IMR-90 (cell line): ENCODE data around the gene KRT86. TPM values are rescaled to one million over a fixed set of nuclear protein-coding genes. Genes with fewer than 3 reads are reported as not detected.

Source experiments
- ATAC-seq: fragments of 200-7000 bp; cut with Tn5 transposase; 2 replicates; pipeline ENCODE4 v1.9.1; 2020; ENCODE audit warnings: low read depth, mild to moderate bottlenecking, moderate library complexity
- BruUV-seq: library from RNA; stranded (reverse); fragments of 400-500 nt; replicated peaks from 2 replicates; lab custom pipeline; 2021; lab: Mats Ljungman, UMichigan
- CTCF ChIA-PET: fragments of 300-600 bp; formaldehyde crosslinking; extraction: SDS; loops from one replicate; lab custom pipeline; 2021; ENCODE audit warnings: antibody characterized with exemption; lab: Yijun Ruan, JAX
- POLR2A ChIA-PET: fragments of 300-600 bp; sonication (Branson Sonifier 250); formaldehyde crosslinking; loops from one replicate; lab custom pipeline; 2022; ENCODE audit warnings: antibody characterized with exemption; ENCODE audit not compliant: unreplicated experiment; lab: Charles Lee
- DNase-seq: peaks from one replicate; pipeline ENCODE4 v3.0.0; 2013
- H2AFZ ChIP-seq: replicated peaks from 2 replicates; pipeline ENCODE3; 2013; ENCODE audit warnings: low read length, mild to moderate bottlenecking; ENCODE audit not compliant: poor library complexity
- H2AK5ac ChIP-seq: 2 replicates; pipeline ENCODE4 v1.6.1; 2013; ENCODE audit warnings: low read depth, low read length, inconsistent platforms
- H2AK9ac ChIP-seq: replicated peaks from 2 replicates; pipeline ENCODE3; 2013; ENCODE audit warnings: mild to moderate bottlenecking, low read depth, low read length, moderate library complexity; ENCODE audit not compliant: poor library complexity
- H2BK120ac ChIP-seq: 2 replicates; pipeline ENCODE4 v1.6.1; 2013; ENCODE audit warnings: low read depth, low read length, inconsistent platforms
- H2BK15ac ChIP-seq: 3 replicates; pipeline ENCODE4 v1.6.1; 2013; ENCODE audit warnings: low read depth, low read length, inconsistent platforms
- H2BK20ac ChIP-seq: 2 replicates; pipeline ENCODE4 v1.6.1; 2013; ENCODE audit warnings: low read depth, mild to moderate bottlenecking, inconsistent platforms, low read length, moderate library complexity
- H2BK5ac ChIP-seq: 2 replicates; pipeline ENCODE4 v1.6.1; 2013; ENCODE audit warnings: mild to moderate bottlenecking, low read depth, low read length, inconsistent platforms; ENCODE audit not compliant: poor library complexity, severe bottlenecking
- H3K14ac ChIP-seq: replicated peaks from 2 replicates; pipeline ENCODE4 v1.6.1; 2013; ENCODE audit warnings: low read depth, low read length, inconsistent platforms
- H3K18ac ChIP-seq: 2 replicates; pipeline ENCODE4 v1.6.1; 2013; ENCODE audit warnings: low read depth, low read length, control low read depth
- H3K23ac ChIP-seq: 2 replicates; pipeline ENCODE4 v1.6.1; 2013; ENCODE audit warnings: low read depth, low read length, inconsistent platforms
- H3K27ac ChIP-seq: 2 replicates; pipeline ENCODE4 v1.5.1; 2013; ENCODE audit warnings: mild to moderate bottlenecking, control low read depth, low read length; ENCODE audit not compliant: insufficient read depth
- H3K27me3 ChIP-seq: 2 replicates; pipeline ENCODE4 v1.6.1; 2013; ENCODE audit warnings: low read length; ENCODE audit not compliant: control insufficient read depth, insufficient read depth
- H3K36me3 ChIP-seq: 2 replicates; pipeline ENCODE4 v1.6.1; 2013; ENCODE audit warnings: low read length, mixed read lengths; ENCODE audit not compliant: control insufficient read depth, insufficient read depth
- H3K4ac ChIP-seq: 2 replicates; pipeline ENCODE4 v1.6.1; 2013; ENCODE audit warnings: low read depth, low read length, inconsistent platforms
- H3K4me1 ChIP-seq: 2 replicates; pipeline ENCODE4 v1.6.1; 2013; ENCODE audit warnings: low read length, mixed read lengths; ENCODE audit not compliant: control insufficient read depth, insufficient read depth
- H3K4me2 ChIP-seq: 2 replicates; pipeline ENCODE4 v1.6.1; 2013; ENCODE audit warnings: low read depth, mild to moderate bottlenecking, control low read depth, low read length, moderate library complexity
- H3K4me3 ChIP-seq: 2 replicates; pipeline ENCODE4 v1.5.1; 2013; ENCODE audit warnings: low read depth, mild to moderate bottlenecking, control low read depth, low read length, moderate library complexity; ENCODE audit not compliant: insufficient read depth
- H3K56ac ChIP-seq: 2 replicates; pipeline ENCODE4 v1.6.1; 2013; ENCODE audit warnings: low read length, inconsistent platforms; ENCODE audit not compliant: insufficient read depth; ENCODE audit errors: extremely low read depth
- H3K79me1 ChIP-seq, 2 experiments: 2 replicates each; pipeline ENCODE4 v1.6.1; 2013; ENCODE audit warnings: low read length in 2 of 2, inconsistent platforms in 1 of 2, low read depth in 1 of 2
- H3K9ac ChIP-seq: 2 replicates; pipeline ENCODE4 v1.6.1; 2013; ENCODE audit warnings: low read depth, low read length, control low read depth
- H3K9me1 ChIP-seq: 2 replicates; pipeline ENCODE4 v1.6.1; 2013; ENCODE audit warnings: low read length, inconsistent platforms; ENCODE audit not compliant: insufficient read depth
- H3K9me3 ChIP-seq: 2 replicates; pipeline ENCODE4 v1.6.1; 2013; ENCODE audit warnings: low read length; ENCODE audit not compliant: control insufficient read depth, insufficient read depth
- H4K20me1 ChIP-seq: 2 replicates; pipeline ENCODE4 v1.6.1; 2013; ENCODE audit warnings: low read length, inconsistent platforms; ENCODE audit not compliant: insufficient read depth
- H4K5ac ChIP-seq: 2 replicates; pipeline ENCODE4 v1.6.1; 2013; ENCODE audit warnings: mild to moderate bottlenecking, low read depth, low read length, control low read depth
- H4K8ac ChIP-seq, 2 experiments: 2 replicates each; pipeline ENCODE4 v1.6.1; 2013; ENCODE audit warnings: low read depth in 2 of 2, low read length in 2 of 2, control low read depth in 1 of 2, inconsistent platforms in 1 of 2
- H4K91ac ChIP-seq: 2 replicates; pipeline ENCODE4 v1.6.1; 2013; ENCODE audit warnings: low read depth, low read length, inconsistent platforms; ENCODE audit not compliant: insufficient read depth
- BHLHE40 ChIP-seq: fragments of 150-350 bp; IDR thresholded peaks from 2 replicates; pipeline ENCODE4 v1.6.1; 2016; ENCODE audit warnings: mild to moderate bottlenecking, low read depth, low read length
- CTCF ChIP-seq: conservative IDR thresholded peaks from 2 replicates; pipeline ENCODE4 v1.5.1; 2012; ENCODE audit warnings: mild to moderate bottlenecking, low read depth, low read length, improper control_type of control experiment
- FOS ChIP-seq: fragments of 150-350 bp; IDR thresholded peaks from 2 replicates; pipeline ENCODE4 v1.6.1; 2016; ENCODE audit warnings: low read depth, low read length
- MAZ ChIP-seq: IDR thresholded peaks from 2 replicates; pipeline ENCODE4 v1.6.1; 2012; ENCODE audit warnings: low read depth, mild to moderate bottlenecking, low read length, improper control_type of control experiment, moderate library complexity, borderline replicate concordance
- MXI1 ChIP-seq: IDR thresholded peaks from 2 replicates; pipeline ENCODE4 v1.6.1; 2012; ENCODE audit warnings: low read depth, mild to moderate bottlenecking, low read length, moderate library complexity, borderline replicate concordance
- SMC3 ChIP-seq: fragments of 150-350 bp; IDR thresholded peaks from 2 replicates; pipeline ENCODE4 v1.6.1; 2016; ENCODE audit warnings: low read depth, mild to moderate bottlenecking, antibody characterized with exemption, low read length, moderate library complexity
- USF2 ChIP-seq: fragments of 150-350 bp; IDR thresholded peaks from 2 replicates; pipeline ENCODE4 v1.6.1; 2017; ENCODE audit warnings: mild to moderate bottlenecking, antibody characterized with exemption, low read length, low read depth
- WGBS, 2 experiments: methylation state at CpG; one replicate each; pipeline versions ENCODE4 v1.1.5 to v1.1.7; 2013; ENCODE audit warnings: missing lambda C conversion rate in 2 of 2; ENCODE audit not compliant: insufficient read length in 1 of 2; ENCODE audit errors: extremely low coverage in 2 of 2; 5-methylcytosine and 5-hydroxymethylcytosine counted together
- dilution Hi-C: fragments of 300-500 bp; cut with HindIII; formaldehyde crosslinking; loops from one replicate; pipeline ENCODE4 v1.14.3; 2018; ENCODE audit warnings: low sequenced_read_pairs; ENCODE audit not compliant: unreplicated experiment
- in situ Hi-C: fragments of 300-500 bp; cut with MboI; formaldehyde crosslinking; loops from 3 replicates; pipeline ENCODE4 v1.14.3; 2019; ENCODE audit warnings: low sequenced_read_pairs, inconsistent platforms, mixed read lengths
- intact Hi-C: fragments of 100-400 bp; cut with micrococcal nuclease; formaldehyde crosslinking; loops from 2 replicates; pipeline ENCODE4 v1.10.0; 2022
- polyA plus RNA-seq, 3 experiments: library from polyadenylated mRNA; depleted of rRNA; stranded (reverse); fragments of >200 nt; gene quantifications; 2 replicates each; pipeline ENCODE4 v1.2.3, GENCODE V29; 2012; ENCODE audit warnings: low replicate concordance in 1 of 3
- total RNA-seq: library from RNA; depleted of rRNA; stranded (reverse); fragments of >200 nt; gene quantifications from 2 replicates; pipeline ENCODE4 v1.2.3, GENCODE V29; 2012

Gene KRT86
- total and polyA plus RNA-seq, 2 of the 4 experiments (the other 2 are of a cell fraction) = not detected

- Histone ChIP-seq H2BK120ac (no peak overlapping the region; the same call in 1 of the 2 replicates), H3K14ac (no peak overlapping the region), H3K4me3 (no peak overlapping the region), H4K5ac (no peak overlapping the region), H3K9me1 (peaks cover 7% of the 10 kb centered on the region; the same call in 1 of the 2 replicates), H3K56ac (no peak overlapping the region), H4K8ac (no peak overlapping the region), H4K20me1 (no peaks in the 10 kb centered on the region), H3K9me3 (no peaks in the 10 kb centered on the region), H3K27me3 (peaks cover 5% of the 10 kb centered on the region), H2BK5ac (no peak overlapping the region), H3K4me1 (peaks cover 12% of the 10 kb centered on the region), H2AK5ac (no peak overlapping the region), H4K91ac (no peak overlapping the region), H2BK20ac (no peak overlapping the region), H3K27ac (no peak overlapping the region), H3K4ac (peak overlapping the region; percentile 19; the same call in 1 of the 2 replicates), H2AFZ (no peak overlapping the region), H3K36me3 (no peaks in the 10 kb centered on the region), H2BK15ac (no peak overlapping the region), H3K4me2 (no peak overlapping the region), H3K18ac (no peak overlapping the region), H3K23ac (no peak overlapping the region), H3K79me1 (no peaks in the 10 kb centered on the region), H3K9ac (no peak overlapping the region), H2AK9ac (peak overlapping the region; percentile 13)
- BruUV-seq = no TSS peak
- intact Hi-C loops (no loop called here), in situ Hi-C loops (no loop called here), dilution Hi-C loops (no loop called here)
- DNase-seq (no peak), ATAC-seq (no peak)
- ChIA-PET POLR2A (no interaction called here), CTCF (no interaction called here)
- no peak for TF ChIP-seq SMC3
- no peak for TF ChIP-seq USF2
- TF ChIP-seq FOS = no peak
- TF ChIP-seq MXI1 = no peak
- no peak for TF ChIP-seq CTCF
- TF ChIP-seq MAZ = no peak
- TF ChIP-seq BHLHE40 = no peak
- 52% methylated on average over 21 of the region's 52 CpGs; no CpG with 5 or more reads in 1 of the 2 experiments for WGBS, 2 experiments
Observed at GRCh38 chr12:52250048-52250990, 24.1 kb upstream of the KRT86 start.
